Right lobe of liver (tissue), 4 donors: ENCODE results near the gene ZNF740.

Experiments
- POLR2A ChIP-seq: fragments of 450-650 bp; IDR thresholded peaks from one replicate; pipeline ENCODE4 v1.6.1; 2017; ENCODE audit warnings: antibody characterized with exemption, mild to moderate bottlenecking
- TF ChIP-seq, protein P1 (sequence below), 4 donors: fragments of 200-600 bp in 3 of 4; fragments of 450-650 bp in 1 of 4; IDR thresholded peaks; one replicate each; pipeline versions ENCODE4 v1.5.1 to v1.8.0; 2016 to 2022; ENCODE audit warnings: antibody characterized with exemption in 4 of 4, mild to moderate bottlenecking in 2 of 4
- donor health status: DM: no; HTN: no; CAD: no.
- donor health status: DM: no; HTN: no; CAD: no.
- donor health status: DM: no; HTN: yes; CAD: no.

- TF ChIP-seq, protein P1, sequence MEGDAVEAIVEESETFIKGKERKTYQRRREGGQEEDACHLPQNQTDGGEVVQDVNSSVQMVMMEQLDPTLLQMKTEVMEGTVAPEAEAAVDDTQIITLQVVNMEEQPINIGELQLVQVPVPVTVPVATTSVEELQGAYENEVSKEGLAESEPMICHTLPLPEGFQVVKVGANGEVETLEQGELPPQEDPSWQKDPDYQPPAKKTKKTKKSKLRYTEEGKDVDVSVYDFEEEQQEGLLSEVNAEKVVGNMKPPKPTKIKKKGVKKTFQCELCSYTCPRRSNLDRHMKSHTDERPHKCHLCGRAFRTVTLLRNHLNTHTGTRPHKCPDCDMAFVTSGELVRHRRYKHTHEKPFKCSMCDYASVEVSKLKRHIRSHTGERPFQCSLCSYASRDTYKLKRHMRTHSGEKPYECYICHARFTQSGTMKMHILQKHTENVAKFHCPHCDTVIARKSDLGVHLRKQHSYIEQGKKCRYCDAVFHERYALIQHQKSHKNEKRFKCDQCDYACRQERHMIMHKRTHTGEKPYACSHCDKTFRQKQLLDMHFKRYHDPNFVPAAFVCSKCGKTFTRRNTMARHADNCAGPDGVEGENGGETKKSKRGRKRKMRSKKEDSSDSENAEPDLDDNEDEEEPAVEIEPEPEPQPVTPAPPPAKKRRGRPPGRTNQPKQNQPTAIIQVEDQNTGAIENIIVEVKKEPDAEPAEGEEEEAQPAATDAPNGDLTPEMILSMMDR (IDR thresholded peaks at IDR 0.05) = no peak
- TF ChIP-seq POLR2A = no peak
Measured at GRCh38 chr12:53199700-53200099, 19.2 kb downstream of the ZNF740 start.
